ENCODE data around the gene MCCC1.

DNA sequence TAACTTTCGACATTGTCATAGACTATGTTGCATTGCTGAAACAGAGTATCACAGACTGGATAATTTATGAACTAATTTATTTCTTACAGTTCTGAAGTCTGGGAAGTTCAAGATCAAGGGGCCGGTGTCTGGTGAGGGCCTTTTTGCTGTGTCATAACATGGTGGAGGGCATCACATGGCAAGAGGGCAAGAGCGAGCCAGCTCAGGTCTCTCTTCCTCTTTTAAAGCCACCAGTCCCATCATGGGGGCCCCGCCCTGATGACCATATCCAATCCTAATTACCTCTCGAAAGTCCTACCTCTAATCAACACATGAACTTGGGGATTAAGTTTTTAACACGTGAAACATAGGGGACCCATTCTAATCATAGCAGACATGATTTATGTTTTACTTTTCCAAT, 85.4 kb downstream of the MCCC1 start:
- no peak for TF ChIP-seq TAF1 (IDR thresholded peaks at IDR 0.05; ENCODE audit: low read depth)
- TF ChIP-seq, protein P1, sequence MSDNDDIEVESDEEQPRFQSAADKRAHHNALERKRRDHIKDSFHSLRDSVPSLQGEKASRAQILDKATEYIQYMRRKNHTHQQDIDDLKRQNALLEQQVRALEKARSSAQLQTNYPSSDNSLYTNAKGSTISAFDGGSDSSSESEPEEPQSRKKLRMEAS (IDR thresholded peaks at IDR 0.05): no peak
- TF ChIP-seq NFIC (IDR thresholded peaks at IDR 0.05): no peak
- TF ChIP-seq RAD21 (IDR thresholded peaks at IDR 0.05; ENCODE audit: low read depth): no peak
- TF ChIP-seq FOXM1 (IDR thresholded peaks at IDR 0.05; ENCODE audit: borderline replicate concordance, low read depth): no peak
- TF ChIP-seq, protein P2, sequence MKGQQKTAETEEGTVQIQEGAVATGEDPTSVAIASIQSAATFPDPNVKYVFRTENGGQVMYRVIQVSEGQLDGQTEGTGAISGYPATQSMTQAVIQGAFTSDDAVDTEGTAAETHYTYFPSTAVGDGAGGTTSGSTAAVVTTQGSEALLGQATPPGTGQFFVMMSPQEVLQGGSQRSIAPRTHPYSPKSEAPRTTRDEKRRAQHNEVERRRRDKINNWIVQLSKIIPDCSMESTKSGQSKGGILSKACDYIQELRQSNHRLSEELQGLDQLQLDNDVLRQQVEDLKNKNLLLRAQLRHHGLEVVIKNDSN (IDR thresholded peaks at IDR 0.05): no peak
- TF ChIP-seq CEBPB (IDR thresholded peaks at IDR 0.05): no peak
- TF ChIP-seq, protein P3, sequence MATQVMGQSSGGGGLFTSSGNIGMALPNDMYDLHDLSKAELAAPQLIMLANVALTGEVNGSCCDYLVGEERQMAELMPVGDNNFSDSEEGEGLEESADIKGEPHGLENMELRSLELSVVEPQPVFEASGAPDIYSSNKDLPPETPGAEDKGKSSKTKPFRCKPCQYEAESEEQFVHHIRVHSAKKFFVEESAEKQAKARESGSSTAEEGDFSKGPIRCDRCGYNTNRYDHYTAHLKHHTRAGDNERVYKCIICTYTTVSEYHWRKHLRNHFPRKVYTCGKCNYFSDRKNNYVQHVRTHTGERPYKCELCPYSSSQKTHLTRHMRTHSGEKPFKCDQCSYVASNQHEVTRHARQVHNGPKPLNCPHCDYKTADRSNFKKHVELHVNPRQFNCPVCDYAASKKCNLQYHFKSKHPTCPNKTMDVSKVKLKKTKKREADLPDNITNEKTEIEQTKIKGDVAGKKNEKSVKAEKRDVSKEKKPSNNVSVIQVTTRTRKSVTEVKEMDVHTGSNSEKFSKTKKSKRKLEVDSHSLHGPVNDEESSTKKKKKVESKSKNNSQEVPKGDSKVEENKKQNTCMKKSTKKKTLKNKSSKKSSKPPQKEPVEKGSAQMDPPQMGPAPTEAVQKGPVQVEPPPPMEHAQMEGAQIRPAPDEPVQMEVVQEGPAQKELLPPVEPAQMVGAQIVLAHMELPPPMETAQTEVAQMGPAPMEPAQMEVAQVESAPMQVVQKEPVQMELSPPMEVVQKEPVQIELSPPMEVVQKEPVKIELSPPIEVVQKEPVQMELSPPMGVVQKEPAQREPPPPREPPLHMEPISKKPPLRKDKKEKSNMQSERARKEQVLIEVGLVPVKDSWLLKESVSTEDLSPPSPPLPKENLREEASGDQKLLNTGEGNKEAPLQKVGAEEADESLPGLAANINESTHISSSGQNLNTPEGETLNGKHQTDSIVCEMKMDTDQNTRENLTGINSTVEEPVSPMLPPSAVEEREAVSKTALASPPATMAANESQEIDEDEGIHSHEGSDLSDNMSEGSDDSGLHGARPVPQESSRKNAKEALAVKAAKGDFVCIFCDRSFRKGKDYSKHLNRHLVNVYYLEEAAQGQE (IDR thresholded peaks at IDR 0.05; ENCODE audit: low read depth): no peak
- TF ChIP-seq EP300 (IDR thresholded peaks at IDR 0.05; ENCODE audit: borderline replicate concordance): no peak
- TF ChIP-seq CREB1 (IDR thresholded peaks at IDR 0.05; ENCODE audit: low read depth): no peak
- TF ChIP-seq TCF12 (IDR thresholded peaks at IDR 0.05; ENCODE audit: low read depth): no peak
- TF ChIP-seq ZBTB7A (IDR thresholded peaks at IDR 0.05; ENCODE audit: low read depth): no peak
